Liver (tissue), 9 donors: ENCODE measurements around the gene TMEM114. TPM values are rescaled to one million over a fixed set of nuclear protein-coding genes. Genes with fewer than 3 reads are reported as not detected.

ENCODE experiments used
- DNase-seq: peaks from one replicate; pipeline ENCODE4 v3.0.0-alpha.2; 2017; ENCODE audit warnings: low spot score
- H3K27ac ChIP-seq, 2 donors: one replicate each; pipeline ENCODE4 v1.7.0; 2013; ENCODE audit warnings: inconsistent platforms in 2 of 2, low read length in 2 of 2, control low read depth in 1 of 2, low read depth in 1 of 2, mild to moderate bottlenecking in 1 of 2
- H3K27me3 ChIP-seq, 4 donors: one replicate each; pipeline versions ENCODE4 v1.6.1 to v1.7.0; 2013; ENCODE audit warnings: low read length in 3 of 4, inconsistent platforms in 1 of 4, mild to moderate bottlenecking in 1 of 4, moderate library complexity in 1 of 4; ENCODE audit not compliant: control insufficient read depth in 4 of 4, insufficient read depth in 4 of 4
- H3K36me3 ChIP-seq, 4 donors: one replicate each; pipeline versions ENCODE4 v1.6.1 to v1.7.0; 2013; ENCODE audit warnings: low read length in 3 of 4, mild to moderate bottlenecking in 3 of 4, low read depth in 1 of 4, moderate library complexity in 1 of 4; ENCODE audit not compliant: control insufficient read depth in 4 of 4, insufficient read depth in 3 of 4
- H3K4me1 ChIP-seq, 4 donors: one replicate each; pipeline versions ENCODE4 v1.6.1 to v1.7.0; 2013; ENCODE audit warnings: low read length in 3 of 4, mild to moderate bottlenecking in 3 of 4, moderate library complexity in 1 of 4; ENCODE audit not compliant: control insufficient read depth in 4 of 4, insufficient read depth in 4 of 4
- H3K4me3 ChIP-seq, 3 donors: one replicate each; pipeline versions ENCODE4 v1.6.1 to v1.7.0; 2013; ENCODE audit warnings: low read length in 3 of 3, control low read depth in 1 of 3, low read depth in 1 of 3, mild to moderate bottlenecking in 1 of 3
- H3K9ac ChIP-seq, 2 donors: one replicate each; pipeline ENCODE4 v1.7.0; 2013; ENCODE audit warnings: low read length in 2 of 2, mild to moderate bottlenecking in 2 of 2, moderate library complexity in 2 of 2, control low read depth in 1 of 2, low read depth in 1 of 2
- H3K9me3 ChIP-seq, 4 donors: one replicate each; pipeline versions ENCODE4 v1.6.1 to v1.7.0; 2013; ENCODE audit warnings: low read length in 3 of 4; ENCODE audit not compliant: control insufficient read depth in 4 of 4
- ATF3 ChIP-seq: IDR thresholded peaks from 2 replicates; pipeline ENCODE4 v1.6.1; 2016; ENCODE audit warnings: antibody characterized with exemption
- CTCF ChIP-seq: fragments of 150-350 bp; IDR thresholded peaks from 2 replicates; pipeline ENCODE4 v1.5.1; 2017; ENCODE audit warnings: improper control_type of control experiment, low read depth, low read length; ENCODE audit not compliant: missing input control
- EGR1 ChIP-seq, 2 donors: IDR thresholded peaks; 2 replicates each; pipeline ENCODE4 v1.6.1; 2016 to 2018; ENCODE audit warnings: antibody characterized with exemption in 2 of 2, low read depth in 2 of 2
- FOXA1 ChIP-seq: IDR thresholded peaks from 2 replicates; pipeline ENCODE4 v1.6.1; 2016; ENCODE audit warnings: antibody characterized with exemption
- FOXA2 ChIP-seq: IDR thresholded peaks from 2 replicates; pipeline ENCODE4 v1.6.1; 2016; ENCODE audit warnings: antibody characterized with exemption
- GABPA ChIP-seq, 2 donors: IDR thresholded peaks in 1 of 2; conservative IDR thresholded peaks in 1 of 2; 2 replicates each; pipeline ENCODE4 v1.6.1; 2016; ENCODE audit warnings: antibody characterized with exemption in 2 of 2, mild to moderate bottlenecking in 1 of 2, moderate library complexity in 1 of 2
- HNF4A ChIP-seq, 2 donors: conservative IDR thresholded peaks; 2 replicates each; pipeline ENCODE4 v1.6.1; 2016; ENCODE audit warnings: antibody characterized with exemption in 2 of 2, mild to moderate bottlenecking in 2 of 2
- HNF4G ChIP-seq: IDR thresholded peaks from 2 replicates; pipeline ENCODE4 v1.6.1; 2016; ENCODE audit warnings: antibody characterized with exemption
- JUND ChIP-seq, 2 donors: IDR thresholded peaks; 2 replicates each; pipeline ENCODE4 v1.6.1; 2016; ENCODE audit warnings: antibody characterized with exemption in 2 of 2
- MAX ChIP-seq: IDR thresholded peaks from 2 replicates; pipeline ENCODE4 v1.6.1; 2016; ENCODE audit warnings: antibody characterized with exemption
- NR2F2 ChIP-seq: IDR thresholded peaks from 2 replicates; pipeline ENCODE4 v1.6.1; 2016; ENCODE audit warnings: antibody characterized with exemption
- RAD21 ChIP-seq, 2 donors: IDR thresholded peaks; 2 replicates each; pipeline ENCODE4 v1.6.1; 2016; ENCODE audit warnings: antibody characterized with exemption in 2 of 2, mild to moderate bottlenecking in 2 of 2
- REST ChIP-seq: IDR thresholded peaks from 2 replicates; pipeline ENCODE4 v1.6.1; 2016; ENCODE audit warnings: antibody characterized with exemption, mild to moderate bottlenecking
- RXRA ChIP-seq, 2 donors: IDR thresholded peaks; 2 replicates each; pipeline ENCODE4 v1.6.1; 2017 to 2018; ENCODE audit warnings: antibody characterized with exemption in 2 of 2, mild to moderate bottlenecking in 1 of 2
- SP1 ChIP-seq: IDR thresholded peaks from 2 replicates; pipeline ENCODE4 v1.6.1; 2018; ENCODE audit warnings: antibody characterized with exemption, mild to moderate bottlenecking
- TAF1 ChIP-seq: conservative IDR thresholded peaks from 2 replicates; pipeline ENCODE4 v1.6.1; 2016; ENCODE audit warnings: antibody characterized with exemption, mild to moderate bottlenecking
- YY1 ChIP-seq: IDR thresholded peaks from 2 replicates; pipeline ENCODE4 v1.6.1; 2016; ENCODE audit warnings: antibody characterized with exemption, mild to moderate bottlenecking
- ZBTB33 ChIP-seq: IDR thresholded peaks from 2 replicates; pipeline ENCODE4 v1.6.1; 2016; ENCODE audit warnings: antibody characterized with exemption
- WGBS: extraction: QIAGEN DNeasy Blood & Tissue Kit; methylation state at CpG from one replicate; pipeline ENCODE4 v1.1.7; 2013; 5-methylcytosine and 5-hydroxymethylcytosine counted together
- polyA plus RNA-seq, 2 donors: library from polyadenylated mRNA; stranded (reverse) in 1 of 2; unstranded in 1 of 2; fragments of 200-250 nt in 1 of 2; fragments of >200 nt in 1 of 2; fragmentation: Nextera tagmentation in 1 of 2; extraction: Ambion mirVana in 1 of 2; gene quantifications; one replicate each; pipeline versions ENCODE4 v1.2.1 to v1.2.3, GENCODE V29; 2013 to 2015
- total RNA-seq, 2 donors: library from RNA; depleted of rRNA; stranded (reverse); fragments of >200 nt; gene quantifications; one replicate each; pipeline ENCODE4 v1.2.3, GENCODE V29; 2014
- donor health status: healthy.
- donor health status: healthy.
- donor health status: healthy.
- donor health status: healthy.
- donor health status: healthy.

TMEM114 gene
- total and polyA plus RNA-seq, 4 donors: not detected

- Histone ChIP-seq H3K27ac (no peak overlapping the region), H3K4me3 (no peak overlapping the region), H3K4me1 (no peaks in the 10 kb centered on the region), H3K36me3 (peaks cover 21 to 77% (median 40%) of the 10 kb centered on the region in 4 donors), H3K27me3 (no peaks in the 10 kb centered on the region), H3K9ac (no peak overlapping the region), H3K9me3 (no peaks in the 10 kb centered on the region)
- TF ChIP-seq SP1 (no peak), MAX (no peak), HNF4G (no peak), CTCF (no peak), FOXA2 (no peak), NR2F2 (no peak), ATF3 (no peak), RAD21 (IDR thresholded peaks at IDR 0.05) (no peak), JUND (IDR thresholded peaks at IDR 0.05) (no peak), TAF1 (no peak), GABPA (IDR thresholded peaks at IDR 0.05 in 1 of 2, conservative IDR thresholded peaks at IDR 0.05 in 1 of 2) (no peak), RXRA (IDR thresholded peaks at IDR 0.05) (no peak), HNF4A (conservative IDR thresholded peaks at IDR 0.05) (no peak), ZBTB33 (no peak), EGR1 (IDR thresholded peaks at IDR 0.05; ENCODE audit: low read depth in 2 of 2) (no peak), FOXA1 (no peak), YY1 (no peak)
- WGBS: 88% methylated on average over 18 of the region's 18 CpGs
- DNase-seq: no peak
These were observed 44.9 kb upstream of the TMEM114 start for GRCh38 chr16:8634991-8635736.

GRCh38 chr16:8632675-8633182 lies 42.4 kb upstream of the TMEM114 start:
- Histone ChIP-seq H3K27ac (peak overlapping the region; percentile 46 to 74), H3K4me3 (no peak overlapping the region), H3K9me3 (no peaks in the 10 kb centered on the region), H3K36me3 (peaks cover 13 to 77% (median 43%) of the 10 kb centered on the region in 4 donors), H3K4me1 (no peaks in the 10 kb centered on the region), H3K27me3 (no peaks in the 10 kb centered on the region), H3K9ac (no peak overlapping the region)
- TF ChIP-seq JUND (IDR thresholded peaks at IDR 0.05): no peak
- TF ChIP-seq GABPA (IDR thresholded peaks at IDR 0.05 in 1 of 2, conservative IDR thresholded peaks at IDR 0.05 in 1 of 2): no peak
- no peak for TF ChIP-seq ATF3
- TF ChIP-seq RAD21 (IDR thresholded peaks at IDR 0.05): no peak
- no peak for TF ChIP-seq REST
- TF ChIP-seq ZBTB33: no peak
- TF ChIP-seq EGR1 (IDR thresholded peaks at IDR 0.05; ENCODE audit: low read depth in 2 of 2): no peak
- TF ChIP-seq YY1: no peak
- TF ChIP-seq FOXA2: no peak
- TF ChIP-seq NR2F2: no peak
- TF ChIP-seq RXRA (IDR thresholded peaks at IDR 0.05): no peak
- no peak for TF ChIP-seq MAX
- TF ChIP-seq FOXA1: no peak
- no peak for DNase-seq
- WGBS: 80% methylated on average over 5 of the region's 5 CpGs
